K562 (cell line): ENCODE measurements around the gene ACRBP.

Source experiments
- NRF1 ChIP-seq, 2 experiments: fragments of 450-650 bp; IDR thresholded peaks in 1 of 2; conservative IDR thresholded peaks in 1 of 2; 2 replicates each; pipeline ENCODE4 v1.6.1; 2014; ENCODE audit warnings: mild to moderate bottlenecking in 2 of 2
- SP1 ChIP-seq: sonication (generic); formaldehyde crosslinking; IDR thresholded peaks from 2 replicates; pipeline ENCODE4 v1.8.1; 2022; ENCODE audit warnings: mild to moderate bottlenecking, missing genetic modification reagents
- TF ChIP-seq, protein P1 (sequence below): sonication (generic); formaldehyde crosslinking; IDR thresholded peaks from 2 replicates; pipeline ENCODE4 v1.9.0; 2022; ENCODE audit warnings: mild to moderate bottlenecking, missing genetic modification reagents
- TF ChIP-seq, protein P2 (sequence below), 3 experiments: IDR thresholded peaks in 2 of 3; conservative IDR thresholded peaks in 1 of 3; 2 replicates each; pipeline ENCODE4 v1.5.1; 2011 to 2012; ENCODE audit warnings: low read length in 3 of 3, mild to moderate bottlenecking in 3 of 3, control low read depth in 2 of 3, improper control_type of control experiment in 1 of 3, inconsistent platforms in 1 of 3, low read depth in 1 of 3, mixed read lengths in 1 of 3, moderate library complexity in 1 of 3; ENCODE audit not compliant: insufficient read depth in 2 of 3

DNA sequence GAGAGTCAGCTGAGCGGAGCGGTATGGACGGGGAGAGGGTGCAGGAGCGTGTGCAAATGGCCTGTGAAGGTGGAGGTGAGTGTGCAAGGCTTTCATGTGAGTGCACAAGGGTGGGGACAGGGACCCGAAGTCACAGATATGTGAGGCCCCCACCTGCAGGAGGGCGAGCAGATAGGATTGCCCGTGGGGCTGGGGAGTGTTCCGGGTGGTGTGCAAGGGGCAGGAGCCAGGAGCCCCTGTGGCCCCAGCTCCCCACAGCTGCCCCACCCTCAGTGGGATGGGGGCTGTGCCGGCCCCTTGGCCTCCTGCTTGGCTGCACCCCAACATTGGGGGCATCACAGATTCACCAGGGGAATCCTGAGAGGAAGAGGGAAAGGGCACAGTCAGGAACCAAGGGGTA, 47.5 kb upstream of the ACRBP start:
- TF ChIP-seq NRF1 (conservative IDR thresholded peaks at IDR 0.05 in 1 of 2, IDR thresholded peaks at IDR 0.05 in 1 of 2) (no peak), SP1 (CRISPR knock-in tag) (no peak)
- TF ChIP-seq, protein P1, sequence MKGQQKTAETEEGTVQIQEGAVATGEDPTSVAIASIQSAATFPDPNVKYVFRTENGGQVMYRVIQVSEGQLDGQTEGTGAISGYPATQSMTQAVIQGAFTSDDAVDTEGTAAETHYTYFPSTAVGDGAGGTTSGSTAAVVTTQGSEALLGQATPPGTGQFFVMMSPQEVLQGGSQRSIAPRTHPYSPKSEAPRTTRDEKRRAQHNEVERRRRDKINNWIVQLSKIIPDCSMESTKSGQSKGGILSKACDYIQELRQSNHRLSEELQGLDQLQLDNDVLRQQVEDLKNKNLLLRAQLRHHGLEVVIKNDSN (CRISPR knock-in tag), result no peak
- TF ChIP-seq, protein P2, sequence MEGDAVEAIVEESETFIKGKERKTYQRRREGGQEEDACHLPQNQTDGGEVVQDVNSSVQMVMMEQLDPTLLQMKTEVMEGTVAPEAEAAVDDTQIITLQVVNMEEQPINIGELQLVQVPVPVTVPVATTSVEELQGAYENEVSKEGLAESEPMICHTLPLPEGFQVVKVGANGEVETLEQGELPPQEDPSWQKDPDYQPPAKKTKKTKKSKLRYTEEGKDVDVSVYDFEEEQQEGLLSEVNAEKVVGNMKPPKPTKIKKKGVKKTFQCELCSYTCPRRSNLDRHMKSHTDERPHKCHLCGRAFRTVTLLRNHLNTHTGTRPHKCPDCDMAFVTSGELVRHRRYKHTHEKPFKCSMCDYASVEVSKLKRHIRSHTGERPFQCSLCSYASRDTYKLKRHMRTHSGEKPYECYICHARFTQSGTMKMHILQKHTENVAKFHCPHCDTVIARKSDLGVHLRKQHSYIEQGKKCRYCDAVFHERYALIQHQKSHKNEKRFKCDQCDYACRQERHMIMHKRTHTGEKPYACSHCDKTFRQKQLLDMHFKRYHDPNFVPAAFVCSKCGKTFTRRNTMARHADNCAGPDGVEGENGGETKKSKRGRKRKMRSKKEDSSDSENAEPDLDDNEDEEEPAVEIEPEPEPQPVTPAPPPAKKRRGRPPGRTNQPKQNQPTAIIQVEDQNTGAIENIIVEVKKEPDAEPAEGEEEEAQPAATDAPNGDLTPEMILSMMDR (IDR thresholded peaks at IDR 0.05 in 2 of 3, conservative IDR thresholded peaks at IDR 0.05 in 1 of 3; ENCODE audit: insufficient read depth in 2 of 3, low read depth in 1 of 3, low read length in 3 of 3), result no peak
